ENCODE results near the gene CADM2. TPM values are rescaled to one million over a fixed set of nuclear protein-coding genes. Genes with fewer than 3 reads are reported as not detected.

The CADM2 gene
- total RNA-seq, 1 experiment from 2014 or later = not detected

DNA sequence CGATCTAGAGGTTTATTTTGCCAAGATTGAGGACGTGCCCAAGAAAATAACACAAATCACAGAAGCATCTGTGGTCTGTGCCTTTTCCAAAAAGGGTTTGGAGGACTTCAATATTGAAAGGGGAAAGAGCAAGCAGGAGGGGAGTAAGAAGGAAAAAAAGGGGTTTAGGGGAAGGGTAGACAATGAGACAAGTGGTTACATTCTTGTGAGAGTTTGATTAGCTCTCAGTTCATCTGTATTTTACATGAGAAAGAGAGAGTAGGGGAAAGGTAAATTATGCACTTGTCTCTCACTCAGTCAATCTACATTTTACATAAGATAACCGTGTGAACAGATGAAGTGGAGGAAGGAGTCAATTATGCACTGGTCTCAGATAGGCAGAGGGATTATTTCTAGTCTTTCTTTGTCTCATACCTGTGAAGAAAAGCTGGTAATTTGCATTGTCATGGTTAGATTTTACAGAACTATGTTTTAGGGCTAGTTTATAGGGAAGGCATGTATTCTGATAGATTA is 931.3 kb downstream of the CADM2 start:
- H3K4me3 ChIP-seq (replicated peaks in 1 of 2; ENCODE audit: low read depth in 1 of 2, low read length in 2 of 2) = no peak overlapping the region
- no peak for TF ChIP-seq EZH2phosphoT487 (IDR thresholded peaks at IDR 0.05; ENCODE audit: borderline replicate concordance)
- no peak for TF ChIP-seq POLR2A (IDR thresholded peaks at IDR 0.05; ENCODE audit: borderline replicate concordance, extremely low read depth, insufficient read depth, insufficient read length)
- no peak for TF ChIP-seq FOSL1 (IDR thresholded peaks at IDR 0.05; ENCODE audit: low read depth)
- TF ChIP-seq, protein P1, sequence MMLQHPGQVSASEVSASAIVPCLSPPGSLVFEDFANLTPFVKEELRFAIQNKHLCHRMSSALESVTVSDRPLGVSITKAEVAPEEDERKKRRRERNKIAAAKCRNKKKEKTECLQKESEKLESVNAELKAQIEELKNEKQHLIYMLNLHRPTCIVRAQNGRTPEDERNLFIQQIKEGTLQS (IDR thresholded peaks at IDR 0.05) = no peak
- TF ChIP-seq EZH2 (IDR thresholded peaks at IDR 0.05) = no peak
- TF ChIP-seq SP1 (IDR thresholded peaks at IDR 0.05; ENCODE audit: low read depth) = no peak
- CTCF ChIA-PET = no interaction called here
- RAD21 ChIA-PET (ENCODE audit: low non-redundant PET in 1 of 2, low total read pairs in 2 of 2, uncharacterized antibody in 2 of 2, unreplicated experiment in 2 of 2) = no interaction called here
- intact Hi-C loops (cut with micrococcal nuclease) = no loop called here
- H3K79me2 ChIP-seq (ENCODE audit: insufficient read depth, low read length) = no peaks in the 10 kb centered on the region
- no peaks in the 10 kb centered on the region for H3K27me3 ChIP-seq (ENCODE audit: insufficient read depth, low read length)
- BruUV-seq (replicated peaks) = no TSS peak
- H3K9ac ChIP-seq (ENCODE audit: low read length) = no peak overlapping the region
- H2AFZ ChIP-seq (ENCODE audit: low read depth, low read length, poor library complexity, severe bottlenecking) = no peak overlapping the region
- H3K27ac ChIP-seq (ENCODE audit: low read depth, low read length) = no peak overlapping the region
- POLR2A ChIA-PET = no interaction called here
- DNase-seq (ENCODE audit: low read depth, low spot score) (no peak), ATAC-seq (no peak)
- H3K9me2 ChIP-seq (ENCODE audit: insufficient read depth) = no peaks in the 10 kb centered on the region
- no peak overlapping the region for H3K4me2 ChIP-seq (ENCODE audit: low read length)
- no peaks in the 10 kb centered on the region for H3K36me3 ChIP-seq (ENCODE audit: control insufficient read depth in 1 of 2, insufficient read depth in 2 of 2, low read length in 2 of 2)
- no peaks in the 10 kb centered on the region for H3K4me1 ChIP-seq (ENCODE audit: control insufficient read depth in 1 of 2, insufficient read depth in 2 of 2, low read length in 2 of 2)
- H3K9me3 ChIP-seq (ENCODE audit: control insufficient read depth in 1 of 2, insufficient read depth in 1 of 2, low read depth in 1 of 2, low read length in 2 of 2) = peaks cover 3 to 11% of the 10 kb centered on the region in 2 experiments; a peak in 2 of 4 replicates
- no peaks in the 10 kb centered on the region for H4K20me1 ChIP-seq (ENCODE audit: insufficient read depth)

DNA sequence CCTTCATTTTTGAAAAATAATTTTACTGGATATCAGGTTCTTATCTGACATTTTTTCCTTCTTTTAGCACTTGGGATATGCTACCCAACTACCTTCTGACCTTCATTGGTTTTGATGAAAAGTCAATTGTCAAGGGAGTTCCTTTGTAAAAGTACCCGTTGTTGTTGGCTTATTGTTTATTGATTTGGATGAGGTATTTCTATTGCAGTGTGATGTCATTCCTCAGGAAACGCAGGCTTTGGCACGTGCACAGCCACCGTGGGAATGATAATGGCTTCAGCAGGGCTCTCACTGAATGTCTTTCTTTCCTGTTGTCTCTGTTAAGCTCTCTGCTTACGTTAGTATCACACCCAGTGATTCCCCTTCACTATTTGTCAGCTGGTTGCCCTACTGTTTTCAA is 944.6 kb downstream of the CADM2 start:
- ChIA-PET CTCF (no interaction called here), RAD21 (ENCODE audit: low non-redundant PET in 1 of 2, low total read pairs in 2 of 2, uncharacterized antibody in 2 of 2, unreplicated experiment in 2 of 2) (no interaction called here), POLR2A (no interaction called here)
- H3K4me2 ChIP-seq (ENCODE audit: low read length) = no peak overlapping the region
- no peak for DNase-seq (ENCODE audit: low read depth, low spot score)
- intact Hi-C loops (cut with micrococcal nuclease) = no loop called here
- H3K9me2 ChIP-seq (ENCODE audit: insufficient read depth) = no peaks in the 10 kb centered on the region
- H3K79me2 ChIP-seq (ENCODE audit: insufficient read depth, low read length) = no peaks in the 10 kb centered on the region
- no peak overlapping the region for H3K27ac ChIP-seq (ENCODE audit: low read depth, low read length)
- H3K36me3 ChIP-seq (ENCODE audit: control insufficient read depth in 1 of 2, insufficient read depth in 2 of 2, low read length in 2 of 2) = no peaks in the 10 kb centered on the region
- H3K9ac ChIP-seq (ENCODE audit: low read length) = no peak overlapping the region
- H3K9me3 ChIP-seq (ENCODE audit: control insufficient read depth in 1 of 2, insufficient read depth in 1 of 2, low read depth in 1 of 2, low read length in 2 of 2) = peaks cover 16 to 27% of the 10 kb centered on the region in 2 experiments; a peak in 2 of 4 replicates
- H2AFZ ChIP-seq (ENCODE audit: low read depth, low read length, poor library complexity, severe bottlenecking) = no peak overlapping the region
- no peaks in the 10 kb centered on the region for H3K27me3 ChIP-seq (ENCODE audit: insufficient read depth, low read length)
- no peaks in the 10 kb centered on the region for H3K4me1 ChIP-seq (ENCODE audit: control insufficient read depth in 1 of 2, insufficient read depth in 2 of 2, low read length in 2 of 2)
- ATAC-seq = no peak
- H3K4me3 ChIP-seq (replicated peaks in 1 of 2; ENCODE audit: low read depth in 1 of 2, low read length in 2 of 2) = no peak overlapping the region
- BruUV-seq (replicated peaks) = no TSS peak
- no peaks in the 10 kb centered on the region for H4K20me1 ChIP-seq (ENCODE audit: insufficient read depth)
- no peak for TF ChIP-seq CBX3 (IDR thresholded peaks at IDR 0.05; ENCODE audit: low read depth)
- TF ChIP-seq RAD21 (IDR thresholded peaks at IDR 0.05; ENCODE audit: low read depth) = no peak
- TF ChIP-seq ZNF274 (IDR thresholded peaks at IDR 0.05; ENCODE audit: low read depth, low read length) = no peak
- TF ChIP-seq, protein P2, sequence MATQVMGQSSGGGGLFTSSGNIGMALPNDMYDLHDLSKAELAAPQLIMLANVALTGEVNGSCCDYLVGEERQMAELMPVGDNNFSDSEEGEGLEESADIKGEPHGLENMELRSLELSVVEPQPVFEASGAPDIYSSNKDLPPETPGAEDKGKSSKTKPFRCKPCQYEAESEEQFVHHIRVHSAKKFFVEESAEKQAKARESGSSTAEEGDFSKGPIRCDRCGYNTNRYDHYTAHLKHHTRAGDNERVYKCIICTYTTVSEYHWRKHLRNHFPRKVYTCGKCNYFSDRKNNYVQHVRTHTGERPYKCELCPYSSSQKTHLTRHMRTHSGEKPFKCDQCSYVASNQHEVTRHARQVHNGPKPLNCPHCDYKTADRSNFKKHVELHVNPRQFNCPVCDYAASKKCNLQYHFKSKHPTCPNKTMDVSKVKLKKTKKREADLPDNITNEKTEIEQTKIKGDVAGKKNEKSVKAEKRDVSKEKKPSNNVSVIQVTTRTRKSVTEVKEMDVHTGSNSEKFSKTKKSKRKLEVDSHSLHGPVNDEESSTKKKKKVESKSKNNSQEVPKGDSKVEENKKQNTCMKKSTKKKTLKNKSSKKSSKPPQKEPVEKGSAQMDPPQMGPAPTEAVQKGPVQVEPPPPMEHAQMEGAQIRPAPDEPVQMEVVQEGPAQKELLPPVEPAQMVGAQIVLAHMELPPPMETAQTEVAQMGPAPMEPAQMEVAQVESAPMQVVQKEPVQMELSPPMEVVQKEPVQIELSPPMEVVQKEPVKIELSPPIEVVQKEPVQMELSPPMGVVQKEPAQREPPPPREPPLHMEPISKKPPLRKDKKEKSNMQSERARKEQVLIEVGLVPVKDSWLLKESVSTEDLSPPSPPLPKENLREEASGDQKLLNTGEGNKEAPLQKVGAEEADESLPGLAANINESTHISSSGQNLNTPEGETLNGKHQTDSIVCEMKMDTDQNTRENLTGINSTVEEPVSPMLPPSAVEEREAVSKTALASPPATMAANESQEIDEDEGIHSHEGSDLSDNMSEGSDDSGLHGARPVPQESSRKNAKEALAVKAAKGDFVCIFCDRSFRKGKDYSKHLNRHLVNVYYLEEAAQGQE (IDR thresholded peaks at IDR 0.05; ENCODE audit: low read depth) = no peak
- TF ChIP-seq SIN3A (IDR thresholded peaks at IDR 0.05; ENCODE audit: low read depth) = no peak
- no peak for TF ChIP-seq ELF1 (IDR thresholded peaks at IDR 0.05; ENCODE audit: borderline replicate concordance, low read depth)
